ENCODE data around the gene CCDC172.

Gene CCDC172

GRCh38 chr10:116408719-116409118 is 84.5 kb downstream of the CCDC172 start:
- Histone ChIP-seq H4K20me1 (ENCODE audit: insufficient read depth) (no peaks in the 10 kb centered on the region), H3K4me1 (ENCODE audit: low read depth, poor library complexity, severe bottlenecking) (no peaks in the 10 kb centered on the region), H3K27ac (no peak overlapping the region), H3K27me3 (ENCODE audit: insufficient read depth, low read depth) (no peaks in the 10 kb centered on the region), H3K4me2 (no peak overlapping the region), H3K36me3 (ENCODE audit: insufficient read depth) (no peaks in the 10 kb centered on the region), H2AFZ (ENCODE audit: low read depth) (no peak overlapping the region), H3K79me2 (ENCODE audit: insufficient read depth, low read depth) (no peaks in the 10 kb centered on the region), H3K4me3 (IDR thresholded peaks at IDR 0.05; ENCODE audit: insufficient read depth, low read depth, low read length) (no peak overlapping the region), H3K9ac (no peak overlapping the region)
- TF ChIP-seq CTCF (conservative IDR thresholded peaks at IDR 0.05; ENCODE audit: low read depth, low read length) = no peak

- Histone ChIP-seq H3K9ac (no peak overlapping the region), H3K27me3 (ENCODE audit: insufficient read depth, low read depth) (no peaks in the 10 kb centered on the region), H3K4me3 (IDR thresholded peaks at IDR 0.05; ENCODE audit: insufficient read depth, low read depth, low read length) (no peak overlapping the region), H3K79me2 (ENCODE audit: insufficient read depth, low read depth) (no peaks in the 10 kb centered on the region), H3K4me2 (no peak overlapping the region), H2AFZ (ENCODE audit: low read depth) (no peak overlapping the region), H3K36me3 (ENCODE audit: insufficient read depth) (no peaks in the 10 kb centered on the region), H3K4me1 (ENCODE audit: low read depth, poor library complexity, severe bottlenecking) (no peaks in the 10 kb centered on the region), H4K20me1 (ENCODE audit: insufficient read depth) (no peaks in the 10 kb centered on the region), H3K27ac (no peak overlapping the region)
- no peak for TF ChIP-seq CTCF (conservative IDR thresholded peaks at IDR 0.05; ENCODE audit: low read depth, low read length)
Measured at GRCh38 chr10:116410351-116410750, 86.1 kb downstream of the CCDC172 start.

- Histone ChIP-seq H3K4me2 (no peak overlapping the region), H3K9ac (no peak overlapping the region), H2AFZ (ENCODE audit: low read depth) (no peak overlapping the region), H3K4me1 (ENCODE audit: low read depth, poor library complexity, severe bottlenecking) (no peaks in the 10 kb centered on the region), H3K27ac (no peak overlapping the region), H3K4me3 (IDR thresholded peaks at IDR 0.05; ENCODE audit: insufficient read depth, low read depth, low read length) (no peak overlapping the region), H3K27me3 (ENCODE audit: insufficient read depth, low read depth) (no peaks in the 10 kb centered on the region), H4K20me1 (ENCODE audit: insufficient read depth) (no peaks in the 10 kb centered on the region), H3K79me2 (ENCODE audit: insufficient read depth, low read depth) (no peaks in the 10 kb centered on the region), H3K36me3 (ENCODE audit: insufficient read depth) (no peaks in the 10 kb centered on the region)
- no peak for TF ChIP-seq CTCF (conservative IDR thresholded peaks at IDR 0.05; ENCODE audit: low read depth, low read length)
Measured at GRCh38 chr10:116417821-116418220, 93.6 kb downstream of the CCDC172 start.

- Histone ChIP-seq H3K27ac (no peak overlapping the region), H2AFZ (ENCODE audit: low read depth) (no peak overlapping the region), H3K9ac (no peak overlapping the region), H3K4me2 (no peak overlapping the region), H3K4me1 (ENCODE audit: low read depth, poor library complexity, severe bottlenecking) (no peaks in the 10 kb centered on the region), H4K20me1 (ENCODE audit: insufficient read depth) (no peaks in the 10 kb centered on the region), H3K36me3 (ENCODE audit: insufficient read depth) (no peaks in the 10 kb centered on the region), H3K27me3 (ENCODE audit: insufficient read depth, low read depth) (no peaks in the 10 kb centered on the region), H3K4me3 (IDR thresholded peaks at IDR 0.05; ENCODE audit: insufficient read depth, low read depth, low read length) (no peak overlapping the region), H3K79me2 (ENCODE audit: insufficient read depth, low read depth) (no peaks in the 10 kb centered on the region)
- TF ChIP-seq CTCF (conservative IDR thresholded peaks at IDR 0.05; ENCODE audit: low read depth, low read length) = no peak
Measured at GRCh38 chr10:116418389-116418788, 94.1 kb downstream of the CCDC172 start.

Data from KMS-11 (cell line).